PFSK-1 (cell line): ENCODE measurements around the gene FOXP3.

ENCODE experiments used
- FOXP2 ChIP-seq: optimal IDR thresholded peaks from 2 replicates; pipeline ENCODE3; 2011; ENCODE audit warnings: borderline replicate concordance, control low read depth, inconsistent platforms; ENCODE audit not compliant: insufficient read depth; ENCODE audit errors: extremely low read length, extremely low read depth
- POLR2AphosphoS5 ChIP-seq: IDR thresholded peaks from 2 replicates; pipeline ENCODE4 v1.6.1; 2012; ENCODE audit warnings: low read depth, mild to moderate bottlenecking, control low read depth, low read length, moderate library complexity
- REST ChIP-seq, 2 experiments: IDR thresholded peaks; 2 replicates each; pipeline versions ENCODE4 v1.6.1 to v1.8.0; 2011 to 2012; ENCODE audit warnings: low read depth in 2 of 2, low read length in 2 of 2, control low read depth in 1 of 2, inconsistent platforms in 1 of 2, mild to moderate bottlenecking in 1 of 2, moderate library complexity in 1 of 2; ENCODE audit not compliant: insufficient read depth in 1 of 2
- SIN3A ChIP-seq: IDR thresholded peaks from 2 replicates; pipeline ENCODE4 v1.6.1; 2012; ENCODE audit warnings: mild to moderate bottlenecking, low read length, moderate library complexity, borderline replicate concordance; ENCODE audit not compliant: insufficient read depth
- TAF1 ChIP-seq: IDR thresholded peaks from 2 replicates; pipeline ENCODE4 v1.6.1; 2012; ENCODE audit warnings: low read length, control low read depth, borderline replicate concordance; ENCODE audit not compliant: insufficient read depth

Gene FOXP3

GRCh38 chrX:49247916-49248811, 16.3 kb downstream of the FOXP3 start:
- no peak for TF ChIP-seq REST (IDR thresholded peaks at IDR 0.05; ENCODE audit: insufficient read depth in 1 of 2, low read depth in 2 of 2, low read length in 2 of 2)
- TF ChIP-seq SIN3A = no peak
- TF ChIP-seq FOXP2 = no peak

- TF ChIP-seq SIN3A = no peak
- no peak for TF ChIP-seq FOXP2
- no peak for TF ChIP-seq POLR2AphosphoS5
- no peak for TF ChIP-seq REST (IDR thresholded peaks at IDR 0.05; ENCODE audit: insufficient read depth in 1 of 2, low read depth in 2 of 2, low read length in 2 of 2)
- TF ChIP-seq TAF1 = no peak
Observed at GRCh38 chrX:49247346-49247745, 17.2 kb downstream of the FOXP3 start.

- TF ChIP-seq POLR2AphosphoS5 (no peak), TAF1 (no peak), SIN3A (no peak), FOXP2 (no peak), REST (IDR thresholded peaks at IDR 0.05; ENCODE audit: insufficient read depth in 1 of 2, low read depth in 2 of 2, low read length in 2 of 2) (no peak)
Observed at GRCh38 chrX:49246541-49246940, 18.0 kb downstream of the FOXP3 start.

- TF ChIP-seq REST (IDR thresholded peaks at IDR 0.05; ENCODE audit: insufficient read depth in 1 of 2, low read depth in 2 of 2, low read length in 2 of 2) = no peak
- no peak for TF ChIP-seq FOXP2
- TF ChIP-seq SIN3A = no peak
- TF ChIP-seq POLR2AphosphoS5 = no peak
- TF ChIP-seq TAF1 = no peak
Observed at GRCh38 chrX:49244207-49244606, 20.3 kb downstream of the FOXP3 start.
